GM21447 (cell line): ENCODE measurements around the gene TRPM4.
"Not testable (repeated sequence)": the region's sequence is repeated elsewhere in the genome, so short reads cannot be mapped to it uniquely, and the experiment has no call there.

ENCODE experiments used
- ATAC-seq: cut with Tn5 transposase; IDR thresholded peaks from one replicate; pipeline ENCODE4 v1.9.1; 2021; ENCODE audit not compliant: unreplicated experiment

The TRPM4 gene

GRCh38 chr19:49157445-49158224, at the start of gene TRPM4:
Gene TRPM4 (plus strand): TSS chr19:49157792. CDS start chr19:49157867, 75 bp downstream.
- ATAC-seq = no peak

DNA sequence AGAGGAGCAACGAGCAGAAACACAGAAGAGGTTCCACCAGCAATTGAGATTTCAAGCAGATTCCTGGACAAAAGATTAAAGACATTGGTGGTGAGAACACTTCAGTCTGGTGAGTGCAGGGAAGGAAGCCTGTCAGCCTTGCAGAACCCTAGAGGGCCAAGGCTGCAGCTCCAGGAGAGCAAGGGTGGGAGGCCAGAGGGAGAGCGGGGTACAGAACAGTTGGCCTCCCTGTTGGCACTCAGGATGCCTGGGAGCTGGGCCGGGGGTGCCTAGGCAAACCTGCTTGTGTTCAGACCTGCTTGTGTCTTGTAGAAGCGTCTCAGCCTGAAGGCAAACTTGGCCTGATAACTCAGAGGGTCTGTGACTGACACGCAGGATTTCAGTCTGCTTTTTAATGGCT, 48.5 kb upstream of the TRPM4 start:
- ATAC-seq = no peak

GRCh38 chr19:49109569-49110233, 47.9 kb upstream of the TRPM4 start:
- no peak for ATAC-seq

- ATAC-seq = no peak
Observed at GRCh38 chr19:49110567-49110966, 47.0 kb upstream of the TRPM4 start.

- no peak for ATAC-seq
Observed at GRCh38 chr19:49111218-49111998, 46.2 kb upstream of the TRPM4 start.

- peak; percentile 46 for ATAC-seq
Observed at GRCh38 chr19:49113762-49114629, 43.6 kb upstream of the TRPM4 start, which contains the start of gene LIN7B. Gene LIN7B (plus strand): TSS chr19:49114370. CDS start chr19:49114405, 35 bp downstream.

DNA sequence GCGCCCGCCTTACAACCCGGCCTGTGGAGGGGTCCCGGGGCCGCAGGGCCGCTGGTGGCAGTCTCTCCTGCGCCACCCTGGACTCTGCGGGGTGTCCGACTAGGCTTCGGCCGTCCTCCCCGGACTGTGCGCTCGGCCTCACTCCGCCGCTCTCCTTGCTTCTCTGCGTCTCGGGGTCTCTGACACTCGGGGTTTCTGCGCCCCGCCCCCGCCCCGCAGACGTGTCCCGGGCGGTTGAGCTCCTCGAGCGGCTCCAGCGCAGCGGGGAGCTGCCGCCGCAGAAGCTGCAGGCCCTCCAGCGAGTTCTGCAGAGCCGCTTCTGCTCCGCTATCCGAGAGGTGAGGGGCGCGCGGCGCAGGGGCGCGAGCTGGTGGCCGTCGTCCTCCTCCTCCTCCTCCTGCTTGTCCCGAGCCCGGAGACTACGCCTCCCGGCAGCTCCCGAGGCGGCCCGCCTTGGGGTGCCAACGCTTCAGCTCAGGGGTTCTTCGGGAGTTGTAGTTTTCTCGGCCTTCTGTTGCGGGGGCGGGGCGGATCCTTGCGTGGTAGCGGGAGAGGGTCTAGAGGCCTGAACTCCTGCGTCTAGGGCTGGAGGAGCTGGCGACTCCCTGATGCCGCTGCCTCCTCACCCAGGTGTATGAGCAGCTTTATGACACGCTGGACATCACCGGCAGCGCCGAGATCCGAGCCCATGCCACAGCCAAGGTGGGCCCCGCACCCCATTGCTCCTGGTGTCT, 42.8 kb upstream of the TRPM4 start:
- no peak for ATAC-seq

DNA sequence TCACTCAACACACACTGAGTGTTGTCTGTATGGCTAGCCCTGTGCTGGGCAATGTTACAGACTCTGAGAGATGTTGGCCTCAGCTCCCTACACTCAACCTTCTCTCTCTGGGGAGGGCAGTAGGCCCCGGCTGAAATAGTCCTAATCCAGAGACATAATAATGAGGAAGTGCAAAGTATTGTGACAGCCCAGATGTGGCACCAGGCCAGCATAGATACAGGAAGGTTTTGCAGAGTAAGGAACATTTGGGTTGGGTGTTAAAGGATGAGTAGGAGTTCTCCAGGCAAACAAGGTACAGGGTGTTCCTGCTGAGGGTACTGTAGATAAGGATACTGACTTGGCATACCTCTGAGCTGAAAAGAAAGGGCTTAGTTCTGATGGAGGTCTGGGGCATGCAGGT, 41.0 kb upstream of the TRPM4 start:
- ATAC-seq = no peak

DNA sequence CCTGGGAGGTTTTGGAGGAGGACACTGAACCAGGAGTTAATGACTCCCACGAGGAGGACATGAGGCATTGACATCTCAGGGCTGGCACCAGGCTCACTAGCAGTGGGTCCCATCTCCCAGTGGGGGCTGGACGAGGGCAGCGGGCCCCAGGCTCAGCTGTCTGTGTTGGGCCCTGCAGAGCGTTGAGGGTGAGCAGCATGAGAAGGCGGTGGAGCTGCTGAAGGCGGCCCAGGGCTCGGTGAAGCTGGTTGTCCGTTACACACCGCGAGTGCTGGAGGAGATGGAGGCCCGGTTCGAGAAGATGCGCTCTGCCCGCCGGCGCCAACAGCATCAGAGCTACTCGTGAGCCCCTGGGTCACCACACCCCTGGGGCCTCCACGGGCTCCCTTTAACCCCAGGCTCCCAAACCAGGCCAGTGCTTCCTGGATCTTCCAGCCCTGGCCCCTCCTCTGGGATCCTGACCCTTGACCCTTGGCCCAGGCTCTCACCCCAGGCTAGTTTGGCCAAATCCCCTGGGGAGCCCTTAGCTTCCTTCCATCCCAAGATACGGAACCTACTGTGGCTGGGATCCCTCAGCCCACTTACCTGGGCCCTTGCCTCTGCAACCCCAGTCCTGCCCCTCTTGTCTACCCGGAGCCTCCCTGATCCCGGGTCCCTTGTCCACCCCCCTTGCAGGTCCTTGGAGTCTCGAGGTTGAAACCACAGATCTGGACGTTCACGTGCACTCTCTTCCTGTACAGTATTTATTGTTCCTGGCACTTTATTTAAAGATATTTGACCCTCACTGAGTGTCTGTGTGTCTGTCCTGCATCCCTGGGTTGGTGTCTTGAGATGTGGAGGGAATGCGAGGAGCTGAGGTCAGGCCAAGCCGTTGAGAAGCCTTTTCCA, 39.7 kb upstream of the TRPM4 start:
- no peak for ATAC-seq

- peak; percentile 67 for ATAC-seq
Observed at GRCh38 chr19:49118565-49119410, 38.8 kb upstream of the TRPM4 start, which contains the start of gene C19orf73. Gene C19orf73 (minus strand): TSS chr19:49119143. CDS start chr19:49119022, 121 bp downstream.

DNA sequence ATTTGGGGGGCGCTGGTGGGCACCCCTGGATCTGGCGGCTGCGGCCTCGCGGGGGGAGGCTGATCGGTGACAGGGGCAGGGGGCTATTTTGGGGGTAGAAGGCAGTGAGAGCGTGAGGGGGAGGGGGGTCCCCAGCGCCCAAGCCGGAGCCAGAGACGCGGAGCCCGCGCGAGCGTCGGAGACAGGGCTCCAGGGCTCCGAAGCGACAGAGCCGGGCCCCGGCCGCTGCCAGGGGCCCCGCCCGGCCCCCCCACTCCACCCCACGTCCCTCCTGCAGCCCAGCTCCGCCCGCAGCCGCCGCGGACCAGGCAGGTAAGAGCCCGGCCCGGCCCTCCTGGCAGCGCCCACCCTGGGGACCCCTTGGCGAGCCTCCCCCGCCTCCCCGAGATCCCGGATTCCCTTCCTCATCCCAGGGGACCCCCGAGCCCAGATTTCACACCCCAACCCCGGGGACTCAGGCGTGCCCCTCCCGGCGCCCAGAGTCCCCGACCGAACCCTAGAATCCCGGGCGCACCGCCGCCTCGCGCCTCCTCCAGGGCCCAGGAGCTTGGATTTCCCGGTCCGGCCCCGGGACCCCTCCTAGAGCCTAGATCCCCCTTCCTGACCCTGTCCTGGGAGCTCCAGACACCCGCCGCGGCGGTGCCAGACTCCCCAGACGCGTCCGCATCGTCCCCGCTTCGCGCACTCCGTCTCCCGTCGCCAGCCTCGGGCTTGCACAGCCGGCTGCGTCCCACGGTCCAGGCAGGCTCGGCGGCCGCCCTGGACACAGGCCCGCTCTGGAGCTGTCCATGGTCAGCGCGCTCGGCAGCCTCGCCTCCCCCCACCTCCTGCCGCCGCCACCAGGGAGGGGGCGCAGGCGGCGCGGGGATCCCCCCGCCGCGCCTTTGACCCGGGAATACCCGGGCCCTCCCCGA, 37.9 kb upstream of the TRPM4 start, which contains the start of gene PPFIA3:
Gene PPFIA3, plus strand, starts transcription at position 134 of the 914 bp plus-strand sequence. CDS start 8,330 bp downstream, outside the sequence.
- no peak for ATAC-seq

DNA sequence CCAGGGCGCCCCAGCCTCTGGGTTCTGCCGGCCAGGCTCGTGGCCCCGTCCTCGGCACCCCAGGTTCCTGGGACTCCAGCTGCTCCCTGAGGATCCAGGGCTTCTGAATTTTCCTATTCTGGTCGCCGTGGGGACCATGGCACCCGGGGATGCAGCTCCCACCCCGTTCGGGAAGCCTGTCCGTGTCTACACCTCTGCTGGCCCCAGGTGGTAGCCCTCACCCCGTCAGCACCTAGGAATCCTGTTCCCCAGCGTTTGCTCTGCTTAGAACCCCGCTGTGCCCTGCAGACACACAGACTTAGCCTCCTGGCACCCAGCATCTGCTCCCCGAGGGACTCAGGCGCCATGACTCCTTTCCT, 37.3 kb upstream of the TRPM4 start:
- ATAC-seq = no peak

GRCh38 chr19:49120868-49121267, 36.7 kb upstream of the TRPM4 start:
- ATAC-seq = no peak

GRCh38 chr19:49121841-49122240, 35.8 kb upstream of the TRPM4 start:
- ATAC-seq = not testable (repeated sequence)

GRCh38 chr19:49123285-49123684, 34.3 kb upstream of the TRPM4 start:
- ATAC-seq = not testable (repeated sequence)

GRCh38 chr19:49125025-49125731, 32.4 kb upstream of the TRPM4 start:
- ATAC-seq = no peak
